ENCODE measurements around the gene SYCE3. TPM values are rescaled to one million over a fixed set of nuclear protein-coding genes. Genes with fewer than 3 reads are reported as not detected.

Gene SYCE3
- polyA plus RNA-seq, 1 of the 3 experiments (the other 2 are of a cell fraction), result 3.6 TPM

DNA sequence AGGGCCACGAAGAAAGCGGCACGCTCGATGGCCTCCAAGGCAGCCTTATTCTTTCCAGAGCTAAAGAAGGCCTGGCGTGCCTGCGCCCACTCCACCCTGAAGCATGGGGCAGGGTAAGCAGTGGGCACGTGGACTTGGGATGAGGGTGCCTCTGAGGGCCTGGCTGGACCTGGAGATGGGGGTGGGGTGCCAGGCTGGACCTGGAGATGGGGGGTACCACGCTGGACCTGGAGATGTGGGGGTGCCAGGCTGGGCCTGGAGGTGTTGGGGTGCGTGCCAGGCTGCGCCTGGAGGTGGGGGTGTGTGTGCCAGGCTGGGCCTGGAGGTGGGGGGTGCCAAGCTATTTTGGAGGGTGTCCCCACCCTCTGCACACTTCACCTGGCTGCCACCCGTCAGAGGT, 10.2 kb upstream of the SYCE3 start (continued):
- TF ChIP-seq EP300 (IDR thresholded peaks at IDR 0.05; ENCODE audit: borderline replicate concordance in 1 of 2, low read depth in 1 of 2, low read length in 1 of 2), result no peak
- TF ChIP-seq MXI1 (IDR thresholded peaks at IDR 0.05; ENCODE audit: low read depth, low read length), result no peak
- TF ChIP-seq RCOR1 (IDR thresholded peaks at IDR 0.05; ENCODE audit: low read length), result no peak

GRCh38 chr22:50571264-50572175, 8.8 kb upstream of the SYCE3 start:
- H3K4me3 ChIP-seq (ENCODE audit: low read depth in 2 of 2, low read length in 1 of 2), result no peak overlapping the region
- no peaks in the 10 kb centered on the region for H3K9me2 ChIP-seq
- no peaks in the 10 kb centered on the region for H3K27me3 ChIP-seq (ENCODE audit: insufficient read depth)
- TF ChIP-seq JUND (IDR thresholded peaks at IDR 0.05) (no peak), EP300 (IDR thresholded peaks at IDR 0.05; ENCODE audit: borderline replicate concordance in 1 of 2, low read depth in 1 of 2, low read length in 1 of 2) (no peak), NRF1 (IDR thresholded peaks at IDR 0.05; ENCODE audit: low read depth, low read length) (no peak)
- CTCF ChIA-PET, result interaction anchor here (0.7 to 3.2 kb wide), 4 partner anchors 9 to 49 kb away, joined by 3 to 28 read pairs (median 4); partner anchors contain the start of genes SCO2 and SYCE3
- no peaks in the 10 kb centered on the region for H4K20me1 ChIP-seq (ENCODE audit: insufficient read depth)
- no peaks in the 10 kb centered on the region for H3K9me3 ChIP-seq
- H3K9ac ChIP-seq, result no peak overlapping the region
- no peak for DNase-seq
- H3F3A ChIP-seq (replicated peaks; ENCODE audit: insufficient read depth), result no peaks in the 10 kb centered on the region
- H3K27ac ChIP-seq (ENCODE audit: low read depth in 2 of 2, low read length in 1 of 2), result no peak overlapping the region
- H3K4me2 ChIP-seq, result no peak overlapping the region
- 100% methylated on average over 5 of the region's 26 CpGs for WGBS (ENCODE audit: low lambda C conversion rate)
- POLR2A ChIA-PET, result interaction anchor here (1.0 kb wide), 1 partner anchor 11 kb away, joined by 3 read pairs; the partner anchor contains the start of gene CHKB
- peaks cover 0 to 63% of the 10 kb centered on the region in 2 experiments for H3K36me3 ChIP-seq (replicated peaks in 1 of 2; ENCODE audit: control insufficient read depth in 1 of 2, insufficient read depth in 2 of 2, low read length in 1 of 2)
- H2AFZ ChIP-seq (ENCODE audit: low read depth), result no peak overlapping the region
- no peaks in the 10 kb centered on the region for H3K4me1 ChIP-seq (ENCODE audit: control insufficient read depth in 1 of 2, insufficient read depth in 2 of 2, low read depth in 1 of 2, low read length in 1 of 2)
- H3K79me2 ChIP-seq (ENCODE audit: insufficient read depth), result no peaks in the 10 kb centered on the region

DNA sequence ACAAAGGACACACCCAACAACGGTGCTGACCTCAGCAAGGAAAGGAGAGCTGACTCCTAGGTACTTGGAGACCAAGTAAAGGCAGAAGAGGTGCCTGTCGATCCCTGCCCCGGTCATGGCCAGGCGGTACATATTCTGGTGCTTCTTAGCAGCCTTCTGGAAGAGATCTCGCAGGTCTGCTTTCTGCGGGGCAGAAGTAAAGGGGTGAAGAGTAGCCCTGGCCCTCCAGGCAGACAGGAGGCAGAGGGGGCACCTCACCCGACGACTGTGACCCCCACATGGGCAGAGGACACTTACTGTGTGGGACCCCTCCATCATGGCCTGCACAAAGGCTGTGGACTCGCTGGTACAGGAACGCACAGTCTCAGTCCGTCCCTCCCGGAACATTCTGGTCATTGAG, 8.1 kb upstream of the SYCE3 start:
- no peak overlapping the region for H3K4me2 ChIP-seq
- H3K79me2 ChIP-seq (ENCODE audit: insufficient read depth), result no peaks in the 10 kb centered on the region
- H3K9me3 ChIP-seq, result no peaks in the 10 kb centered on the region
- no peaks in the 10 kb centered on the region for H3K9me2 ChIP-seq
- POLR2A ChIA-PET, result no interaction called here
- H2AFZ ChIP-seq (ENCODE audit: low read depth), result no peak overlapping the region
- H3K36me3 ChIP-seq (replicated peaks in 1 of 2; ENCODE audit: control insufficient read depth in 1 of 2, insufficient read depth in 2 of 2, low read length in 1 of 2), result peaks cover 0 to 62% of the 10 kb centered on the region in 2 experiments
- DNase-seq, result no peak
- H3F3A ChIP-seq (replicated peaks; ENCODE audit: insufficient read depth), result no peaks in the 10 kb centered on the region
- H3K4me3 ChIP-seq (ENCODE audit: low read depth in 2 of 2, low read length in 1 of 2), result no peak overlapping the region
- no peak overlapping the region for H3K9ac ChIP-seq
- no peak overlapping the region for H3K27ac ChIP-seq (ENCODE audit: low read depth in 2 of 2, low read length in 1 of 2)
- CTCF ChIA-PET, result interaction anchor here (0.7 to 3.2 kb wide), 4 partner anchors 8 to 50 kb away, joined by 3 to 28 read pairs (median 4); partner anchors contain the start of genes SCO2 and SYCE3
- no peaks in the 10 kb centered on the region for H3K4me1 ChIP-seq (ENCODE audit: control insufficient read depth in 1 of 2, insufficient read depth in 2 of 2, low read depth in 1 of 2, low read length in 1 of 2)
- 92% methylated on average over 6 of the region's 12 CpGs for WGBS (ENCODE audit: low lambda C conversion rate)
- TF ChIP-seq, protein P1, sequence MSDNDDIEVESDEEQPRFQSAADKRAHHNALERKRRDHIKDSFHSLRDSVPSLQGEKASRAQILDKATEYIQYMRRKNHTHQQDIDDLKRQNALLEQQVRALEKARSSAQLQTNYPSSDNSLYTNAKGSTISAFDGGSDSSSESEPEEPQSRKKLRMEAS (IDR thresholded peaks at IDR 0.05; ENCODE audit: low read depth), result no peak
- no peak for TF ChIP-seq GATA2 (CRISPR knock-in tag; IDR thresholded peaks at IDR 0.05)
- no peaks in the 10 kb centered on the region for H3K27me3 ChIP-seq (ENCODE audit: insufficient read depth)
- H4K20me1 ChIP-seq (ENCODE audit: insufficient read depth), result no peaks in the 10 kb centered on the region
